Epithelial cell of proximal tubule (primary cell): Measurements from ENCODE around the gene PSEN2. TPM values are rescaled to one million over a fixed set of nuclear protein-coding genes. Genes with fewer than 3 reads are reported as not detected.

Experiments used
- DNase-seq: peaks from one replicate; pipeline ENCODE4 v3.0.0-alpha.2; 2011; ENCODE audit warnings: low read depth
- H3K4me3 ChIP-seq: 2 replicates; pipeline ENCODE4 v1.5.1; 2011; ENCODE audit warnings: low read depth, mild to moderate bottlenecking, low read length
- CTCF ChIP-seq: conservative IDR thresholded peaks from 2 replicates; pipeline ENCODE4 v1.5.1; 2012; ENCODE audit warnings: low read depth, mild to moderate bottlenecking, low read length
- total RNA-seq: library from RNA; depleted of rRNA; stranded (reverse); fragments of >200 nt; gene quantifications from 2 replicates; pipeline ENCODE4 v1.2.3, GENCODE V29; 2015

Gene PSEN2
- total RNA-seq = 26.6 and 30.7 TPM in 2 replicates

GRCh38 chr1:226870401-226871279, at the start of gene PSEN2:
TSS of gene PSEN2 (plus strand) at chr1:226870616. CDS start at chr1:226881908, 11,292 bp downstream.
- DNase-seq = no peak
- no peak for TF ChIP-seq CTCF
- H3K4me3 ChIP-seq = peak within 1 kb of the TSS; percentile 75

- no peak for TF ChIP-seq CTCF
- peak; percentile 66 for DNase-seq
- H3K4me3 ChIP-seq = no peak overlapping the region
Observed at GRCh38 chr1:226820941-226821718, 49.3 kb upstream of the PSEN2 start.

- no peak for TF ChIP-seq CTCF
- no peak overlapping the region for H3K4me3 ChIP-seq
- no peak for DNase-seq
Observed at GRCh38 chr1:226821719-226822085, 48.7 kb upstream of the PSEN2 start.

- no peak for DNase-seq
- no peak for TF ChIP-seq CTCF
- H3K4me3 ChIP-seq = no peak overlapping the region
Observed at GRCh38 chr1:226823643-226824042, 46.8 kb upstream of the PSEN2 start.

- H3K4me3 ChIP-seq = no peak overlapping the region
- TF ChIP-seq CTCF = no peak
- no peak for DNase-seq
Observed at GRCh38 chr1:226825037-226825745, 45.2 kb upstream of the PSEN2 start.

GRCh38 chr1:226825746-226826100, 44.7 kb upstream of the PSEN2 start:
- DNase-seq = no peak
- TF ChIP-seq CTCF = no peak
- no peak overlapping the region for H3K4me3 ChIP-seq
